GM12801 (cell line): ENCODE data around the gene ABCA9.

Experiments
- TF ChIP-seq, protein P1 (sequence below): IDR thresholded peaks from one replicate; pipeline ENCODE4 v1.5.1; 2011; ENCODE audit warnings: control low read depth; ENCODE audit not compliant: insufficient read length; ENCODE audit errors: extremely low read depth

ABCA9 gene

DNA sequence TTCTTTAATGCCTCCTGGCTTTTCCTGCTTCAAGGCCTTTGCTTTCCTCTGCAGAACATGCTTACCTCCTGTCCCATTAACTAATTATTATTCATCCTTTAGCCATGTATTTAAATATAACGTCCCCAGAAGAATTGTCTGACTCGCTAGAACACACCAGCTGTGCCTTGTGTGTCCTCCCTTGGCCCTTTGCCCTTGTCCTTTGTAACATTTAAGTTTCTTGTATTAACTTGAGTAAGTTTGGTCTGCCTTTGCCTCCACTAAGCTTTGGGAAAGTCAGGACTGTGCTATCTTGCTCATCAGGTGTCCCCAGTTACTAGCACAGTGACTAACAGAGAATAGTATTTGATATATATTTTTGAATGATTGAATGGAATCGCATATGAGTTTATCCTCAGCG, 29.6 kb upstream of the ABCA9 start:
- TF ChIP-seq, protein P1, sequence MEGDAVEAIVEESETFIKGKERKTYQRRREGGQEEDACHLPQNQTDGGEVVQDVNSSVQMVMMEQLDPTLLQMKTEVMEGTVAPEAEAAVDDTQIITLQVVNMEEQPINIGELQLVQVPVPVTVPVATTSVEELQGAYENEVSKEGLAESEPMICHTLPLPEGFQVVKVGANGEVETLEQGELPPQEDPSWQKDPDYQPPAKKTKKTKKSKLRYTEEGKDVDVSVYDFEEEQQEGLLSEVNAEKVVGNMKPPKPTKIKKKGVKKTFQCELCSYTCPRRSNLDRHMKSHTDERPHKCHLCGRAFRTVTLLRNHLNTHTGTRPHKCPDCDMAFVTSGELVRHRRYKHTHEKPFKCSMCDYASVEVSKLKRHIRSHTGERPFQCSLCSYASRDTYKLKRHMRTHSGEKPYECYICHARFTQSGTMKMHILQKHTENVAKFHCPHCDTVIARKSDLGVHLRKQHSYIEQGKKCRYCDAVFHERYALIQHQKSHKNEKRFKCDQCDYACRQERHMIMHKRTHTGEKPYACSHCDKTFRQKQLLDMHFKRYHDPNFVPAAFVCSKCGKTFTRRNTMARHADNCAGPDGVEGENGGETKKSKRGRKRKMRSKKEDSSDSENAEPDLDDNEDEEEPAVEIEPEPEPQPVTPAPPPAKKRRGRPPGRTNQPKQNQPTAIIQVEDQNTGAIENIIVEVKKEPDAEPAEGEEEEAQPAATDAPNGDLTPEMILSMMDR = no peak

DNA sequence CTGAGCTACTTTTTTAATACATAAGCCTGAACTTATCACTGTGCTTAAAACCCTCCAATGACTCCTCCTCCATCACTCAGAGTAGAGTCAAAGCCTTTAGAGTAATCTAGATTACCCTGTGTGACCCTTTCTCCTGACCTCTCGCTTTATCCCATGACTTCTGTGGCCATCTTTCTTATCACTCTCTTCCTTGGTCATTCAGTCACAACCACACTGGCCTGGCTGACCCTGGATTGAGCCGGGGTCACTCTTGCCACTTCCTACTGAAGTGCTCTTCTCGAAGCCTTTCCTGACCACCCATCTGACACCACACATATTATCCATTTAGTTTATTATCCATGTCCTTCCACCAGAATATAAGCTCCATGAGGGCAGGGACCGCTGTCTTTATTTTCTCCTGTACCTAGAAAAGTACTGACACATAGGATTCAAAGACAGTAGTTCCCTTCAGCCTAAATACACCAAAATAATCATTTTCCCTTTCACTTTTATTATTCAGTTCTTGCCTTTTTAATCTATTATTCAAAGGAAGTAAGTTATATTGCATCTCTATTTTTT, 28.0 kb upstream of the ABCA9 start:
- TF ChIP-seq, protein P1 = no peak

GRCh38 chr17:69086641-69087040, 25.9 kb upstream of the ABCA9 start:
- TF ChIP-seq, protein P1 = no peak

- TF ChIP-seq, protein P1 = no peak
These were observed 24.2 kb upstream of the ABCA9 start for GRCh38 chr17:69084911-69085310.

- TF ChIP-seq, protein P1 = no peak
These were observed 22.0 kb upstream of the ABCA9 start for GRCh38 chr17:69082696-69083095.

DNA sequence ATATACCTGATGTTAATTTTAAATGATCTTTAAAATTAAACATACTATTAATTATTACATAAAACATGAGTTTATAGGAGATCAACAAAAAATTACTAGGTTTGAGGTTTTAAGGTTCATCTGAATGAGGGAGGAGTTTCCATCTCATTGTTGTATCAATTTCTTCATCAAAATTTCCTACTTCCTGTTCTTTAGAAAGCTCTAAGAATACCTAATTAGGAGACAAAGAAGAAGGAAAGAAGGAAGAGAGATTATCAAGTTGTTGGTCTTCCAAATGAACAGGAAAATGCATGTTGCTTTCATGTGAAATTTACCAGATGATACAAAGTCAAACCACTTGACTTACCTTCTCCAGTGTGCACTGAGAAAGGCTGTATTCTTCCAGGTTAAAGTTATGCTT, 18.1 kb upstream of the ABCA9 start:
- TF ChIP-seq, protein P1 = no peak

- TF ChIP-seq, protein P1 = no peak
These were observed 15.1 kb upstream of the ABCA9 start for GRCh38 chr17:69075823-69076222.
